Left renal cortex interstitium (tissue), 4 donors: ENCODE results near the gene HAUS5. TPM values are rescaled to one million over a fixed set of nuclear protein-coding genes. Genes with fewer than 3 reads are reported as not detected.
A peak's percentile ranks its signal among the peaks of the same experiment; 100 is the strongest.
"Not testable (repeated sequence)": the region's sequence is repeated elsewhere in the genome, so short reads cannot be mapped to it uniquely, and the experiment has no call there.

ENCODE experiments used
- DNase-seq, 4 donors: peaks; one replicate each; pipeline ENCODE4 v3.0.0-alpha.2; 2013; ENCODE audit warnings: low read depth in 4 of 4, low spot score in 2 of 4, missing footprints in 1 of 4
- polyA plus RNA-seq, 4 donors: library from polyadenylated mRNA; unstranded; fragments of 120-200 nt; gene quantifications; one replicate each; pipeline ENCODE4 v1.2.1, GENCODE V29; 2013; ENCODE audit not compliant: insufficient read length in 4 of 4

Gene HAUS5
- 10 to 100 TPM; 18.2 to 30.9 (median 26.9) TPM for polyA plus RNA-seq

GRCh38 chr19:35612559-35613321 lies at the start of gene HAUS5:
Gene HAUS5, plus strand, starts transcription at chr19:35612735. Its CDS starts 60 bp downstream, at chr19:35612795.
- DNase-seq = peak; percentile 83 to 91 (median 88)

DNA sequence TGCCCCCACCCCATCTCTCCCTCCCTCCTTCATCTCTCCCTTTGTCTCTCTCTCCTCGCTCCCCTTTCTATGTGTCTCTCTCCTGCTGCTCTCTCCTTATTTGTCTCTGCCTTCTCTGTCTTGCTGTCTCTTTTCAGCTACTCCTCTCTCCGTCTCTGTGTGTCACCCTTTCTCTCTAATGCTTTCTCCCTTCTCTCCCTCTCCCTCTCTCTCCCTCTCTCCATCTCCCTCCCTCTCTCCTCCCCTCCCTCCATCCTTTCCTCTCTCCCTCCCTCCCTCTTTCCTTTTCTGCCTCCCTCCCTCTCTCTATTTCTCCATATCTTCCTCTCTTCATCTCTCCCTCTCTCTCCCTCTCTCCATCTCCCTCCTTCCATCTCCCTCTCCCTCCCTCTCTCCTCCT lies 49.8 kb upstream of the HAUS5 start:
- no peak for DNase-seq

DNA sequence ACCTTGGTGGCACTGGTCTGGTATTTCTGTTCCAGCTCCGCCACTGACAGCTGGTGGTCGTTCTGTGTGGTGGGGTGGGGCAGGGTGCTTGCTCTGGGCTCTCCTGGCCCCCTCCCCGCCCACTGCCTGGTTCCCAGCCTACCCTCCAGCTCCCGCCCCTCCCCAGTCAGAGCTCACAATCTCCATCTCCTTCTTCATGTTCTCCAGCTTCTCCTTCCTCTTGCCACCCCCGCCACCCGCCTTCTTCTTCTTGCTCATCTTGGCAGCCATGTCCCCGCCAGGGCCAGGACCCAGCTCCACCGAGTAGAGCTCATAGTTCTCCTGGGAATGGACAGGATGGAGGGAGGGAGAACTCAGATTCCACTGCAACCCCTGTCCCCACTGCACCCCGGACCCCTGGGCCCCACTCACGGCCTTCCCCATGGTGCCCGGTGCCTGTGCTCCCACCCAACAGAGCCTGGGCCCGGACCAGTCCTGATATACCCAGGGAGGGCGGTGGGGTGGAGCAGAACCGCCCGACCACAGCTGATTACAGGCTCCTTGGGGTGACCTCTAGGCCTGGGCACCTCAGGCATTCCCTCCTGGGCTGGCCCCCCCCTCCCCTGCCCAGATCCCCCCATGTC lies 49.2 kb upstream of the HAUS5 start, which contains the start of gene ATP4A:
ATP4A (minus strand) TSS at position 452 of the 623 bp plus-strand sequence; CDS start at position 423, 29 bp downstream.
- DNase-seq = no peak

- no peak for DNase-seq
These were observed 47.3 kb upstream of the HAUS5 start for GRCh38 chr19:35565016-35565856.

GRCh38 chr19:35566738-35567137 lies 45.8 kb upstream of the HAUS5 start:
- no peak for DNase-seq

DNA sequence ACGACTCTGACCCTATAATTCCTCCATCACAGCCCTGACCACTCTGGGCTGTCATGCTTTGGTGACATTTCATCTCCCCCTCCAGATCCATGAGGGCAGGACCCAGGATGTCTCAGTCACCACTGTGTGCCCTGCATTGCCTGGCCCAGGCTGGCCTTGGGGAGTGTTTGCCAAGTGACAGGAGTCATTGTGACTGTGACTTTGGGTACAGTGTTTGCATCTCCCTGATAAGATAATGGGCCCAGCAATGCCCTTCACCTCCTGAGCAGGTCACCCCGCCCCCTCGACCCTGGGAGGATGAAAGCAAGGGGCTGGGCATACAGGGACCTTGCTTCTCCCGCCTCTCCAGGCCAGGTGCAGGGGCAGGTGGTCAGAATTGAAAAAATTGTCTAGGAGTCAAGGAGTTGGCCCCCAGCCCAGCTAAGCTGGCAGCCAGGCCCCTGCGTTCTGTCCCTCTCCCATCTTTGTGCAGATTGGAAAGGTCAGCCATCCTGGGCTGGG lies 43.2 kb upstream of the HAUS5 start:
- DNase-seq = no peak

DNA sequence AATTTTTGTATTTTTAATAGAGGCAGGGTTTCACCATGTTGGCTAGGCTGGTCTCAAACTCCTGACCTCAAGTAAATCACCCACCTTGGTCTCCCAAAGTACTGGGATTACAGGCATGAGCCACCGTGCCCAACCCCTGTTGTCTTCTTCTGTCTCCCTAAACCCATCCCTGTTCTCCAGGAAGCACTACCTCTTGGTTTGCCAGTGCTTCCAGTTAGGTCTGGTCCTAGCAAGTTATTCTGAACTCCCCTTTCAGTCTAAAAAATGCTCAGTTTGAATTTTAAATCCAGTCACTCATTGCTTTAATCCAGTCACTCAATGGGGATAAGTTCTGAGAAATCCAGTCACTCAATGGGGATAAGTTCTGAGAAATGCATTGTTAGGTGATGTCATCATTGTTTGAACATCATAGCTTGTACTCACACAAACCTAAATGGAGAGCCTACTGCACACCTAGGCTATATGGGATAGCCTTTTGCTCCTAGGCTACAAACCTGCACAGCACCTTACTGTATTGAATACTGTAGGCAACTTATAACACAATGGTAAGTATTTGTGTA lies 41.0 kb upstream of the HAUS5 start:
- DNase-seq = no peak

GRCh38 chr19:35577918-35578317 lies 34.6 kb upstream of the HAUS5 start:
- DNase-seq = no peak

DNA sequence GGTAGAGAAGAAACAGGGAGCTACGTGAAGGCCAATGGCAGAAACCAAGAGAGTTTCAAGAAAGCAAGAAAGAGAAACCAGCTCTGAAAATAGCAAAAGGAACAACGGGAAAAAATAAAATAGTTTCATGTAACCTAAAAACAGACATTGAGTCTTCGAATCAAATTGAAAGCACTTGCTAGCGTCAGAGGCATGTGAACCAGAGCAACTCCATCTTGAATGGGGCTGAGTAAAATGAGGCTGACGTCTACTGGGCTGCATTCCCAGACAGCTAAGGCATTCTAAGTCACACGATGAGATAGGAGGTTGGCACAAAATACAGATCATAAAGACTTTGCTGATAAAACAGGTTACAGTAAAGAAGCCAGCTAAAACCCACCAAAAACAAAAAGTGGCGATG lies 33.8 kb upstream of the HAUS5 start:
- no peak for DNase-seq

- no peak for DNase-seq
These were observed 29.8 kb upstream of the HAUS5 start for GRCh38 chr19:35582760-35583159.

DNA sequence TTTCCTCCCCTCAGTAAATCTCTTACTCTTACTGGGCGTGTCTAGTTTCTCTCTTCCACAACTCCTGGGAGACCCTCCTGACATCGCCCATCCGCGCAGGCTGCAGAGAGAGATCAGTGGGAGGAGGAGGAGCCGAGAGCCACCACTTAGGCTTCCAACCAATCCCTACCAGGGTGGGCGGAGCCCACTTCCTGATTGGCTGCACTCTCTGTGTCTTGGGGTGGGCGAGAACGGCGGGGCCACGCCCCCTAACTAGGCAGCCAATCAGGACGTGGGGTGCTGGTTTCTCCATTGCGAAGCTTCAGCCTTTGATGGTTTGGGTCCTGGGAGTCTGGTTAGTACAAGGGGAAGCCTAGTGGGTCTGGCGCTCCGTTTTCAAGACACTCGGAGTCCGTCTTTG lies 26.7 kb upstream of the HAUS5 start, which contains the start of gene PMIS2:
PMIS2 (plus strand) TSS at position 326 of the 400 bp plus-strand sequence. CDS start 87 bp downstream, outside the sequence.
- DNase-seq = no peak

DNA sequence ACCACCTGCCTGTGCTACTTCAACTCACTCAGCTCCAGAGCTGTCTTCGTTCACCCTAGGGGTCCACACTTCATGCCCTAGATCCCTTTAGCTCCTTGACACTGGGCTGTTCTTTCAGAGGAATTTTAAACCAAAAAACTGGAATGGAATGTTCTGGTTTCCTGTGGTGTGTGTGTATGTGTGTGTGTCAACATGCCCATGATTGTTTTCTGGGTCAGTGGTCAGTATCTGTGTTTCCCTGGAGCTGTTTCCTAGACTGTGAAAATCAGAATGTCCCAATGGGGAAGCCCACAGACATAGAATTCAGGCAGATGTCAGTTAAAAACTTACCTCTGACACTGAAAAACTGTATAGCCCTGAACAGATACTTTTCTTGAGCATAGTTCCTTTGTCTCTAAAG lies 25.2 kb upstream of the HAUS5 start:
- no peak for DNase-seq

DNA sequence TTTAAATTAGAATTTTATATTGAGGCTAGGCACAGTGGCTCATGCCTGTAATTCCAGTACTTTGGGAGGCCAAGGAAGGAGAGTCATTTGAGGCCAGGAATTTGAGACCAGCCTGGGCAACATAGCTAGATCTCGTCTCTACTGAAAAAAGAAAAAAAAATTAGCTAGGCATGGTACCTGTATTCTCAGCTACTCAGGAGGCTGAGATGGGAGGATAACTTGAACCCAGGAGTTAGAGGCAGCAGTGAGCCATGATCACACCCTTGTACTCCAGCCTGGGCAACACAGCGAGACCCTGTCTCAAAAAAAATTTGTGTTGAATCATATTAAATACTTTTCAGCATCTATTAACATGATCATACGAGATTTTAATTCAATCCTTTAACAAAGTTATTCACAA lies 21.7 kb upstream of the HAUS5 start:
- no peak for DNase-seq

DNA sequence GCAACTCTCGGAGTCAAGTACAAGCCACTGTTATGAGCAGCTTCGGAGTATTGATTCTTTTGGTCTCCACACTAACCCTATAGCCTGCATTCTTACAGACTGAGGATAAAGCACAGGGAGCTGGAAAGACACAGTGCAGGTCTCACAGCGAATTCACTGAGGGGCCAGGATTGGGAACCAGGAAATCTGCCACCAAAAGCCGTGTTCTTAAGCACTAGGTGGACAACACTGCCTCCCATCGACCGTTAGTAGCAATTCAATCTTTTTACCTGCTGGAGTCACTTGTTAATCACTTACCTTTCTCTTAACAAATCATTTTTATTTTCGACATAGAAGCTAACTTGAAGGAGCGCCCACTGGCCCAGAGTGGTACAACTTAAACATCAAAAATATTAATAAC lies 20.3 kb upstream of the HAUS5 start:
- DNase-seq = peak in 1 of 4 donors; percentile 40

- DNase-seq = not testable (repeated sequence)
These were observed 17.5 kb upstream of the HAUS5 start for GRCh38 chr19:35595026-35595425.

DNA sequence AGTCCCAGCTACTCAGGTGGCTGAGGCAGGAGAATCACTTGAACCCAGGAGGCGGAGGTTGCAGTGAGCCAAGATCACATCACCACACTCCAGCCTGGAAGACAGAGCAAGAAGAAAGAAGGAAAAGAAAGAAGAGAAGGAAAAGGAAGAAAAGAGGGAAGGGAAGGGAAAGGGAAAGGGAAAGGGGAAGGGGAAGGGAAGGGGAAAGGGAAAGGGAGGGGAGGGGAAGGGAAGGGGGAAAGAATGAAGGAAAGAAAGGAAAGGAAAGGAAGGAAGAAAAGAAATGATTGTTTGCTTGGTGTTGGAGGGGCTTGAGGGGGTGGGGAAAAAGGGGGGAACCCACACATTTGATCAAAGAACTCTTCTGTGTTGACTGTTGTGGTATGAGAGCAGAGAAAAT lies 16.6 kb upstream of the HAUS5 start:
- DNase-seq = no peak

- DNase-seq = no peak
These were observed 16.1 kb upstream of the HAUS5 start for GRCh38 chr19:35596366-35596999.

- no peak for DNase-seq
These were observed 10.6 kb upstream of the HAUS5 start for GRCh38 chr19:35601971-35602370.

DNA sequence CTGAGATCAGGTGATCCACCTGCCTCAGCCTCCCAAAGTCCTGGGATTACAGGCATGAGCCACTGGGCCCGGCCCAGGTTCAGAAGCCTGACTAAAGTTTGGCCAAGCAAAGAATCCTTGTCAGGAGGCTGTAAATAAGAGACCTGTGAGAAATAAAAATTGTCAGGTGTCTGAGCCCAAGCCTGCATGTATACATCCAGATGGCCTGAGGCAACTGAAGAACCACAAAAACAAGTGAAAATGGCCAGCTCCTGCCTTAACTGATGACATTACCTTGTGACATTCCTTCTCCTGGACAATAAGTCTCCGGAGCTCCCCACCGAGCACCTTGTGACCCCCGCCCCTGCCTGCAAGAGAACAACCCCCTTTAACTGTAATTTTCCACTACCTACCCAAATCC lies 8.1 kb upstream of the HAUS5 start:
- not testable (repeated sequence) for DNase-seq

- not testable (repeated sequence) for DNase-seq
These were observed 5.4 kb upstream of the HAUS5 start for GRCh38 chr19:35607170-35607569.
